Parathyroid adenoma (tissue), 2 donors: Measurements from ENCODE around the gene GP1BA.

Experiments used
- H2AFZ ChIP-seq: fragments of 300-600 bp; sonication (generic); one replicate; pipeline ENCODE4 v1.7.0; 2017; ENCODE audit warnings: antibody characterized with exemption, mild to moderate bottlenecking
- H3K27ac ChIP-seq: fragments of 300-600 bp; sonication (generic); one replicate; pipeline ENCODE4 v1.7.0; 2017
- H3K27me3 ChIP-seq: fragments of 300-600 bp; sonication (generic); one replicate; pipeline ENCODE4 v1.7.0; 2017; ENCODE audit warnings: low read length; ENCODE audit not compliant: control insufficient read depth, insufficient read depth
- H3K36me3 ChIP-seq: fragments of 300-600 bp; sonication (generic); one replicate; pipeline ENCODE4 v1.7.0; 2017; ENCODE audit warnings: low read length; ENCODE audit not compliant: control insufficient read depth, insufficient read depth
- H3K4me1 ChIP-seq: fragments of 300-600 bp; sonication (generic); one replicate; pipeline ENCODE4 v1.7.0; 2017; ENCODE audit warnings: control low read depth
- H3K4me2 ChIP-seq: fragments of 300-600 bp; sonication (generic); one replicate; pipeline ENCODE4 v1.7.0; 2017; ENCODE audit warnings: low read length
- H3K4me3 ChIP-seq: fragments of 300-600 bp; sonication (generic); one replicate; pipeline ENCODE4 v1.7.0; 2017; ENCODE audit warnings: low read depth, low read length
- H3K79me2 ChIP-seq: fragments of 300-600 bp; sonication (generic); one replicate; pipeline ENCODE4 v1.7.0; 2017; ENCODE audit warnings: control low read depth
- H3K9ac ChIP-seq: fragments of 300-600 bp; sonication (generic); one replicate; pipeline ENCODE4 v1.7.0; 2017; ENCODE audit warnings: mild to moderate bottlenecking
- H3K9me3 ChIP-seq: fragments of 300-600 bp; sonication (generic); one replicate; pipeline ENCODE4 v1.7.0; 2017; ENCODE audit warnings: low read length; ENCODE audit not compliant: control insufficient read depth
- CTCF ChIP-seq: fragments of 300-600 bp; sonication (generic); IDR thresholded peaks from one replicate; pipeline ENCODE4 v1.7.0; 2017; ENCODE audit warnings: antibody characterized with exemption, mild to moderate bottlenecking
- donor health status: primary hyperparathyroidism.

GP1BA gene

GRCh38 chr17:4939796-4940554 is 7.9 kb downstream of the GP1BA start, which contains the start of the genes RNF167 and SLC25A11:
RNF167 (plus strand) TSS chr17:4940268; CDS start chr17:4940910, 642 bp downstream.
SLC25A11 (minus strand) TSS chr17:4940046; CDS start chr17:4939910, 136 bp downstream.
- H3K36me3 ChIP-seq: no peaks in the 10 kb centered on the region
- H3K4me2 ChIP-seq: peak within 1 kb of the TSS; percentile 97
- H3K79me2 ChIP-seq: peaks cover 20% of the 10 kb centered on the region
- peak within 1 kb of the TSS; percentile 91 for H3K4me3 ChIP-seq
- no peaks in the 10 kb centered on the region for H3K9me3 ChIP-seq
- H3K27me3 ChIP-seq: no peaks in the 10 kb centered on the region
- peaks cover 18% of the 10 kb centered on the region for H3K4me1 ChIP-seq
- H3K27ac ChIP-seq: peak within 1 kb of the TSS; percentile 91
- H3K9ac ChIP-seq: peak within 1 kb of the TSS; percentile 69
- peak within 1 kb of the TSS; percentile 81 for H2AFZ ChIP-seq
- no peak for TF ChIP-seq CTCF

GRCh38 chr17:4940555-4941318 is 8.7 kb downstream of the GP1BA start:
- TF ChIP-seq CTCF: no peak
- H3K4me2 ChIP-seq: peak overlapping the region; percentile 97
- no peaks in the 10 kb centered on the region for H3K36me3 ChIP-seq
- peaks cover 22% of the 10 kb centered on the region for H3K4me1 ChIP-seq
- no peaks in the 10 kb centered on the region for H3K27me3 ChIP-seq
- peak overlapping the region; percentile 69 for H3K9ac ChIP-seq
- H2AFZ ChIP-seq: peak overlapping the region; percentile 81
- no peaks in the 10 kb centered on the region for H3K9me3 ChIP-seq
- peak overlapping the region; percentile 91 for H3K4me3 ChIP-seq
- peak overlapping the region; percentile 91 for H3K27ac ChIP-seq
- peaks cover 20% of the 10 kb centered on the region for H3K79me2 ChIP-seq

GRCh38 chr17:4941319-4941610 is 9.2 kb downstream of the GP1BA start:
- H3K27ac ChIP-seq: peak overlapping the region; percentile 24
- peaks cover 22% of the 10 kb centered on the region for H3K4me1 ChIP-seq
- peaks cover 20% of the 10 kb centered on the region for H3K79me2 ChIP-seq
- H3K4me3 ChIP-seq: peak overlapping the region; percentile 91
- no peaks in the 10 kb centered on the region for H3K27me3 ChIP-seq
- H2AFZ ChIP-seq: no peak overlapping the region
- H3K4me2 ChIP-seq: peak overlapping the region; percentile 97
- no peak for TF ChIP-seq CTCF
- H3K36me3 ChIP-seq: no peaks in the 10 kb centered on the region
- H3K9ac ChIP-seq: peak overlapping the region; percentile 69
- no peaks in the 10 kb centered on the region for H3K9me3 ChIP-seq

GRCh38 chr17:4942760-4943508 is 10.9 kb downstream of the GP1BA start:
- H2AFZ ChIP-seq: no peak overlapping the region
- H3K4me3 ChIP-seq: no peak overlapping the region
- no peak overlapping the region for H3K4me2 ChIP-seq
- peaks cover 22% of the 10 kb centered on the region for H3K4me1 ChIP-seq
- peaks cover 24% of the 10 kb centered on the region for H3K79me2 ChIP-seq
- H3K36me3 ChIP-seq: no peaks in the 10 kb centered on the region
- no peaks in the 10 kb centered on the region for H3K9me3 ChIP-seq
- TF ChIP-seq CTCF: no peak
- no peak overlapping the region for H3K9ac ChIP-seq
- no peaks in the 10 kb centered on the region for H3K27me3 ChIP-seq
- no peak overlapping the region for H3K27ac ChIP-seq
